GM21526 (cell line): ENCODE measurements around the gene ARRB1.
"Not testable (repeated sequence)": the region's sequence is repeated elsewhere in the genome, so short reads cannot be mapped to it uniquely, and the experiment has no call there.

Source experiments
- ATAC-seq: cut with Tn5 transposase; IDR thresholded peaks from one replicate; pipeline ENCODE4 v1.9.1; 2021; ENCODE audit warnings: moderate library complexity; ENCODE audit not compliant: unreplicated experiment, low FRiP score

Gene ARRB1

GRCh38 chr11:75325713-75326438, 25.6 kb downstream of the ARRB1 start:
- ATAC-seq = no peak

- ATAC-seq = no peak
Measured at GRCh38 chr11:75324740-75325139, 26.7 kb downstream of the ARRB1 start.

DNA sequence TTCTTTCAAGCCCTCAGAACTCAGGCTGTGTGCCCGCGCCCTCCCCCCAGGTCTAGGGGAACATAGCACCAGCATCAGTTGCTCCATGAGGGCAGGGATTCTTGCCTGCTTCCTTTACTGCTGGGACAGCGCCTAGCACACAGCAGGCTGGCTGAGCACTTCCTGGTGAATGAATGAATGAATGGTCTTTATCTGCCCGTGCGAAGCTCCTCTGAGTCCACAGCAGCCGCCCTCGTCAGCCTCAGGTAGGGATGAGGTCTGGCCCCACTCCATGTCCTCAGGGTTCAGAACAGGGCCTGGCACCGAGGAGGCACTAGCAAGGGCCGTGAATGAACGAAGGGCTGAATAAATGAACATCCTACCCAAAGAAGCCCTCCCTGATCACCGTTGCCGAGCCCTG, 27.3 kb downstream of the ARRB1 start:
- ATAC-seq = no peak

GRCh38 chr11:75323609-75324008, 27.9 kb downstream of the ARRB1 start:
- ATAC-seq = no peak

GRCh38 chr11:75320643-75321042, 30.8 kb downstream of the ARRB1 start:
- ATAC-seq = no peak

DNA sequence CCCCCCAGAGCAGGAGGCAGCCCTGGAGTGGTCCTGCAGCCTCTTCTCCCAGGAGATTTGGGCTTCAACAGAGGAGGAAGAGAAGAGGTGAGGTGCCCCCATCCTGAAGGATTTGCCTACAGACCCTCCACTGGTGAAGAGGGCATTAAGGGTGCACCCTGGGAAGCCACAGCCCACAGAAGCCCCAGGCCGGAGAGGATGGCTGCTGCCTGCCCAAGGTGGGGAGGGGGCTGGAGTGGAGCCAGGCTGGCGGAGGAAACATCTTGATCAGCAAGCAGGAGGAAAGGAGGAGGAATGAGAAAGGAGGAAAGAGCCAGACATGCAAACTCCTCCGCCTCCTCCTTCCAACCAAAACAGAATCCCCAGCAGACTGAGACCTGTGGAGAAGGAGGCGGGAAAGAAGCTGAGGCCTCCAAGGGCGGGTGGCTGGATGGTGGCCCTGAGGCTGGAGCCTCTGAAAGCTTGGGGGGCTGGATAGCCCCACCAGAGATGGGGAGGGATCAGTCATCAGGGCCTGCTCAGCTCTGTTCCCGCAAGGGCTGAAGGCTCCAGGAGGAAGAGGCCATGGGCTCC, 31.3 kb downstream of the ARRB1 start:
- ATAC-seq = no peak

DNA sequence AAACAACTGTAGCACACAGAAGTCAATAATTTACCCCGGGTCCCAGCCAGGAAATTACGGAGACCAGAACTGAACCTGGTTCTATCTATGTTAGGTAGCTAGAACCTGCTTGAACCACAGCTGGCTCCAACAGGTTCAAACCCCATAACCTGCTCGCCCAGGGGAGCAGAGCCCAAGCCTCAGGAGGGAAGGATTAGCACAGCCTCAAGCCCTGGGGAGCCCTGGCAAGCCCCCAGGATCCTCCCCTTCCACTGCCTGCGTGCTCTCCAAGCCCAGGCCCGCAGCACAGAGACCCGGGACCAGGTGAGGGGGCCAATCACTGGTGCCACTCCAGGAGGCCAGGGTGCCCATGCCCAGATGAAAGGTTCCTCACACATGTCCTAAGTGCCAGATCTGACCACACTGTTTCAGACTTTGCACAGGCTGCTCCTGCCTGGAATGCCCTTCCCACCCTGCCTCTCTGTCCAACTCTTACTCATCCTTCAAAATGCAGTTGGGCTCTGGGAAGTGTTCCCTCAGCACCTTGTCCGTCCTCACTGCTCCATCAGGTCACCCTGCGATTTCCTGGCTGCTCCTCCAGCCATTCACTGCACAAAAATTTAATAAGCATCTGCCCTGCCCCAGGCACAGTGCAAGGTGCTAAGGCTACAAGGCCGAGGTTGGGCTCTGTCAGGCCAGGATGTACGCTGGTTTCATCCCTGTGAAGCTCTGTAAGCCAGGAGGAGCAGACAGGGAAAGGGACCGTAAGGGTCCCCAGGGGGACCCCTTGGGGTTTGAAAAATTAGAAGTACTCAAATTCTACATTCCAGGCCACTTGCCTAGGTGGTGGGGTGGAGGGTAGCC, 32.2 kb downstream of the ARRB1 start:
- no peak for ATAC-seq

DNA sequence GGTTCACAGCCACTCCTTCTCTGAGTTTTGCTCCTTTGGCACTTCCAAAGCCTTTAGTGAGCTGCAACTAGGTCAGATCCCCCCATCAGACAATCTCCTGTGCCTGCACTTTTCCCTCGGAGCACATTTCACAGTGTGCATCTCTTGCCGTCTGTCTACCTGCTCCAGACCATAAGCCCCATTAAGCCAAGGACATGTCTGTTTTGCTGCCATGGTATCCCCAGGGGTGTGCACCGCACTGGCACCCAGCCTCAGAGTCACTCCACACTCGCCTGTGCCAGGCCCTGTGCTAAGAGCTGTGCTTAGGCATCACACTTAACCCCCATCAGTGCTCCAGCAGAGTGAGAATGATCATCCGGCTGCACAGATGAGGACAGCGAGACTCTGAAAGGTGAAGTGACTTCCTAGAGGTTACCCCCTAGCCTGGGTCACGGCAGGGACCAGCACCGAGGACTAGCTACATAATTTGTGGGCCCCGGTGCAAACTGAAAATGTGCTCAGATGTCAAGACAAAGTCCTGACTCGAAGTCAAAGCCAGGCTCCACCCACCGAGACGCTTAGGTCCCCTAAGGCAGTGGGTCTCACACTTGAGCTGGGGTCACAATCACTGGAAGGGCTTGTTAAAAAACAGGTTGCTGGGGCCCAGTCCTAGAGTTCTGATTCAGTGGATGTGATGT, 33.9 kb downstream of the ARRB1 start:
- ATAC-seq = no peak

- no peak for ATAC-seq
Measured at GRCh38 chr11:75315439-75315805, 36.0 kb downstream of the ARRB1 start.

DNA sequence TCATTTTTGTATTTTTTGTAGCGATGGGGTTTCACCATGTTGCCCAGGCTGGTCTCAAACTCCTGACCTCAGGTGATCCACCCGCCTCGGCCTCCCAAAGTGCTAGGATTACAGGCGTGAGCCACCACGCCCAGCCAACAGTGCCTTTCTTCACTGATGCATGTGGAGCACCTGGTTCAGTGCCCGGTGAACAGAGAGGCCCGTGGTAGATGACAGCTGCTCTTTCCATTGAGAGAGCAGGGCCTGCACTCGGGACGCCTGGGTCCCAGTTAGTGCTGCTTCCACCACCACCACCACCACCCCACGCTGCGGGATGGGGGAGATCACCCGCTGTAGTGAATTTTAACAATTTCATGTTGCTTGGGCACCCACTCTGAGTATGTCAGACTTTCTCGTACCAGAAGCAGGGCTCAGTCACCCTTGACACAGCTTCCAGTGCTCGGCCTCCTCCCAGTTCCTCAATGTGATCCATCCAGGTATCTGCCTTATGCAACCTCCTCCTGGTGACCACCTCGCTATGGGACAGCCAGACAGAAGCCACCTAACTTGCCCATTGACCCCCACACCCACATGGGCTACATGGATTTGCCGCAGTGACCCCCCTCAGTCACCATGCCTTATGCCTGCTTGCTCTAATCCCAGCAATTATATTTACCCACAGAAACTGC, 36.6 kb downstream of the ARRB1 start:
- ATAC-seq = no peak

GRCh38 chr11:75313513-75314272, 37.8 kb downstream of the ARRB1 start:
- ATAC-seq = no peak

GRCh38 chr11:75312346-75312745, 39.1 kb downstream of the ARRB1 start:
- no peak for ATAC-seq

- ATAC-seq = no peak
Measured at GRCh38 chr11:75311858-75312288, 39.6 kb downstream of the ARRB1 start.

DNA sequence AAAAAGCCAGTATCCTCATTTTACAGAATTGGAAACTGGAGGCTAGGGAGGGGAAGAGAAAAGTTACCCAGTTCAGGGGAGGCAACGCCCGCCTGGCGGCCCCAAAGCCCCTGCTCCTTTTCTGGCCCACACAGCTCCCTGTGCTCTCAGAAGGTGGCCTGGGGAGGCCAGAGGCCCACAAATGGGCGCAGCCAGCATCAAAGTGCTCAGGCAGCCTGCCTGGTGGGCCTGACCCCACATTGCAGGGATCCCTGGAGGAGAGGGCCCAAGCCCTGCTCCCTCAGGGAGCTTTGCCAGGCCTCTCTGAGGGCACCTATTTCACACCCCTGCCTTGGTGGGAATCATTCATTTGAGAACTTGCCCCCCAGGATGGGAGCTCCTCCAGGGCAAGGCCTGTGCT, 42.5 kb downstream of the ARRB1 start:
- ATAC-seq = no peak

DNA sequence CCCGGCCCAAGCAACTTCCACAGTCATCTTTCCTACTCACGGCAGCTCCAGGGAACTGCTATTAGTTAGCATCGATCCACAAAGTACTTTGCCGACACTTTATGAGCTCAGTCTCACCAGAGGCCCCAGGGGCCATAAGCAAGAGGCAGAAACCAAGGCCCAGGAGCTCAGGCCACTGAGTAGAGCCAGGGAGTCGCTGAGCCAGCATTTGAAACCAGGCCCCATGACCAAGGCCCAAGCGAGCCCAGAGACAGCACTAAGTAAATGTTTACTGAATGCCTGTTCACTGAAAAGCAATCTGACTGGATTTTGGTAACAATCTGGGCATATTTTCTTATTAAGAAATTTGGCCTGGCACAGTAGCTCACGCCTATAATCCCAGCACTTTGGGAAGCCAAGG, 43.3 kb downstream of the ARRB1 start:
- ATAC-seq = no peak

DNA sequence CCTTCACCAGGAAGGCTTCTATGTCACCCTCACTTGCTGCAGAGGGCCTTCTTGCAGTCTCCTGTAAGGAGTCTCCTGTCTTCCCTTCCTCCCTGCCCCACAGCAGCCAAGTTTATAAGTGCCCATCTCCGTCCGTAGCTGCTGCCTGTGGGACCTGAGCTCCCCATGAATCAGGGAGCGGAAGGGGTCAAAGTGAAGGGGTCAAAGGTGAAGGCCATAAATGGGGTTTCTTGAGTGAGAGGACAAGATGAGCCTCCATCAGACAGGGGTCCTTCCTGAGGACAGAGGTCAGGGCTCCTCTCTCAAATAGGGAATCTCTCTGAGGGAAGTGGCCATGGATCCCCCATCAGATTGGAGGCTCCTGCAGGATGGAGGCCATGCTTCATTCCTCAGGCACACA, 44.4 kb downstream of the ARRB1 start:
- ATAC-seq = no peak

DNA sequence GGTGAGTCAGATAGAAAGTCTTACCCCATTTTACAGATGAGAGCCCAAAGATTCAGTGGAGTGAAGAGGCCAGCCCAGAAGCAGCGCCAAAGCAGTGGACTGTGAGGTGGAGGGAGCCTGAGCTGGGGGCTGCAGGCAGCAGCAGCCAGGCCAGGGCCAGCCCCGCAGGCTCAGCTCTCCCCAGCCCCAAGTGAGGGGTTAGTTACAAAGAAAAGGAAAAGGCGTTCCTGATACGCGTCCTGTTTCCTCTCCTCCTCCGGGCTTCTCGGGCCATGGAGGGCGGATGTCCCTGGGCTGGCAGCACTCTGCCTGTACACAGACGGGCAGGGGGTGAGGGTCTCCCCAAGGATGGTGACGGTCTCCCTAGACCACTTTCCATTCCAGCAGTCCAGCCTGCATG, 44.9 kb downstream of the ARRB1 start:
- ATAC-seq = no peak

DNA sequence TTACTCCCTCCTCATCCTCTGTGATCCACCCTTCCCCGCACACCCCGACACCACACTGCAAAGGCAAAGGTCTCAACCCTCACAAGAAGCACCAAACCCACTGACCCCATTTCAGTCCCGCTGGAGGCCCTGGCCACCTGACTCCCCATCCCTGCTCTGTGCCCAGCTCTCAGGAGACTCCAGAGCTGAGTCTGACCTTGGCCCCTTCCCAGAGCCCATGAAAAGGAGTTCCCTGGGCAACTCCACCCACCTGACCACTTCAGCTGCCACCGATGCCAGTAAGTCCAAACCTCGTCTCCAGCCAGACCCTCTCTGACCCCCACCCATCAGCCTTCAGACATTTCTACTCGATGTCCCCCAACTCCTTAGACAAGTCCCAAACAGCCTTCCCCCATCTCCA, 45.5 kb downstream of the ARRB1 start:
- ATAC-seq = no peak

DNA sequence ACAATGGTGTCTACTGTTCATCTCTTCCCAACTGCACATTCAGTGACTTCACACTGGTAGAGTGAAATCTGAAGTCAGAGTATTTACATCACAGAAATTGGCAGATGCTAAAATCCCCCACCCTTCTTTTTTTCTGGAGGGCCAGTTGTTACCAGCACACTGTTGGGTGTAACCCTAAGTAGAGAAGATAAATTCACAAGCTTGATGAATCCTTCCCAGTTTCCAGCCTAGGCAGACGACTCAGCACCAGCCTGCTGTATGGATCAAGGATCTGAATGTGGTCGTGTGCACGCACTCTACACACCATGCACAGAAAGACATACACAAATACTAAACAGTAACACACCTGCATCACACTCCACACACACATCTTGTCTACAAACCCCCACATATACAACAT, 46.0 kb downstream of the ARRB1 start:
- no peak for ATAC-seq

DNA sequence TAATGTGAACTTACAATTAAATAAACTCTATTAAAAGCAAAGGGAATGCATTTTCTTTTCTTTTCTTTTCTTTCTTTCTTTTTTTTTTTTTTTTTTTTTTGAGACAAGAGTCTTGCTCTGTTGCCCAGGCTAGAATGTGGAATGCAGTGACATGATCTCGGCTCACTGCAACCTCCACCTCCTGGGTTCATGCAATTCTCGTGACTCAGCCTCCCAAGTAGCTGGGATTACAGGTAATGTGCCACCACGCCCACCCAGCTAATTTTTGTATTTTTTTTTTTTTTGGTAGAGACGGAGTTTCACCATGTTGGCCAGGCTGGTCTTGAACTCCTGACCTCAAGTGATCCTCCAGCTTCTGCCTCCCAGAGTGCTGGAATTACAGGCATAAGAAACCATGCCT, 46.5 kb downstream of the ARRB1 start:
- not testable (repeated sequence) for ATAC-seq
